HG02678 (cell line): ENCODE measurements around the gene HSD3B7.
"Not testable (repeated sequence)": the region's sequence is repeated elsewhere in the genome, so short reads cannot be mapped to it uniquely, and the experiment has no call there.

Experiments used
- ATAC-seq: cut with Tn5 transposase; IDR thresholded peaks from one replicate; pipeline ENCODE4 v1.9.1; 2021; ENCODE audit warnings: mild to moderate bottlenecking, moderate library complexity; ENCODE audit not compliant: unreplicated experiment

The HSD3B7 gene

GRCh38 chr16:30998852-30999761 is 14.1 kb downstream of the HSD3B7 start:
- ATAC-seq: no peak

- no peak for ATAC-seq
Observed at GRCh38 chr16:31000671-31001382, 15.8 kb downstream of the HSD3B7 start.

- ATAC-seq: no peak
Observed at GRCh38 chr16:31001507-31002249, 16.7 kb downstream of the HSD3B7 start.

- no peak for ATAC-seq
Observed at GRCh38 chr16:31002250-31002700, 17.3 kb downstream of the HSD3B7 start.

- no peak for ATAC-seq
Observed at GRCh38 chr16:31002862-31003341, 17.9 kb downstream of the HSD3B7 start.

GRCh38 chr16:31003744-31004143 is 18.7 kb downstream of the HSD3B7 start:
- no peak for ATAC-seq

- ATAC-seq: no peak
Observed at GRCh38 chr16:31004658-31005057, 19.7 kb downstream of the HSD3B7 start.

- no peak for ATAC-seq
Observed at GRCh38 chr16:31005350-31006085, 20.5 kb downstream of the HSD3B7 start.

- no peak for ATAC-seq
Observed at GRCh38 chr16:31006086-31006385, 21.0 kb downstream of the HSD3B7 start.

GRCh38 chr16:31006589-31006988 is 21.6 kb downstream of the HSD3B7 start:
- no peak for ATAC-seq

- no peak for ATAC-seq
Observed at GRCh38 chr16:31007684-31008083, 22.7 kb downstream of the HSD3B7 start.

- ATAC-seq: no peak
Observed at GRCh38 chr16:31008149-31008548, 23.1 kb downstream of the HSD3B7 start.

GRCh38 chr16:31008551-31008950 is 23.5 kb downstream of the HSD3B7 start:
- ATAC-seq: no peak

- no peak for ATAC-seq
Observed at GRCh38 chr16:31009120-31009519, 24.1 kb downstream of the HSD3B7 start.

GRCh38 chr16:31009894-31010584 is 25.0 kb downstream of the HSD3B7 start:
- ATAC-seq: no peak

GRCh38 chr16:31010585-31011325 is 25.7 kb downstream of the HSD3B7 start, which contains the start of gene STX1B:
TSS of gene STX1B (minus strand) at chr16:31010638. CDS start at chr16:31010396, 242 bp downstream.
- ATAC-seq: no peak

- not testable (repeated sequence) for ATAC-seq
Observed at GRCh38 chr16:31011815-31012214, 26.8 kb downstream of the HSD3B7 start.

- ATAC-seq: not testable (repeated sequence)
Observed at GRCh38 chr16:31013292-31013691, 28.3 kb downstream of the HSD3B7 start.

- ATAC-seq: no peak
Observed at GRCh38 chr16:31016018-31016417, 31.0 kb downstream of the HSD3B7 start.
